ENCODE results near the gene TGOLN2.

Gene TGOLN2

GRCh38 chr2:85303780-85304531 lies 23.8 kb downstream of the TGOLN2 start:
- H3K27ac ChIP-seq (ENCODE audit: low read length): no peak overlapping the region
- peaks cover 22 to 37% of the 10 kb centered on the region in 2 donors for H3K36me3 ChIP-seq (ENCODE audit: control insufficient read depth in 1 of 2, insufficient read depth in 2 of 2, low read length in 2 of 2)
- H3K27me3 ChIP-seq (ENCODE audit: low read depth, low read length): no peaks in the 10 kb centered on the region
- peaks cover 5 to 15% of the 10 kb centered on the region in 2 donors for H3K4me1 ChIP-seq (ENCODE audit: control insufficient read depth in 1 of 2, insufficient read depth in 2 of 2, low read length in 2 of 2)
- H3K4me3 ChIP-seq (ENCODE audit: low read depth in 1 of 2, low read length in 2 of 2): no peak overlapping the region
- H3K9me3 ChIP-seq (ENCODE audit: control insufficient read depth in 1 of 2, low read length in 2 of 2): no peaks in the 10 kb centered on the region

- Histone ChIP-seq H3K4me1 (ENCODE audit: control insufficient read depth in 1 of 2, insufficient read depth in 2 of 2, low read length in 2 of 2) (peaks cover 0 to 8% of the 10 kb centered on the region in 2 donors), H3K27me3 (ENCODE audit: low read depth, low read length) (no peaks in the 10 kb centered on the region), H3K9me3 (ENCODE audit: control insufficient read depth in 1 of 2, low read length in 2 of 2) (no peaks in the 10 kb centered on the region), H3K4me3 (ENCODE audit: low read depth in 1 of 2, low read length in 2 of 2) (no peak overlapping the region), H3K27ac (ENCODE audit: low read length) (no peak overlapping the region), H3K36me3 (ENCODE audit: control insufficient read depth in 1 of 2, insufficient read depth in 2 of 2, low read length in 2 of 2) (peaks cover 18 to 31% of the 10 kb centered on the region in 2 donors)
These were observed 25.7 kb downstream of the TGOLN2 start for GRCh38 chr2:85302121-85302520.

- Histone ChIP-seq H3K4me3 (ENCODE audit: low read depth in 1 of 2, low read length in 2 of 2) (no peak overlapping the region), H3K27ac (ENCODE audit: low read length) (no peak overlapping the region)
These were observed 36.3 kb downstream of the TGOLN2 start for GRCh38 chr2:85291425-85292023.

DNA sequence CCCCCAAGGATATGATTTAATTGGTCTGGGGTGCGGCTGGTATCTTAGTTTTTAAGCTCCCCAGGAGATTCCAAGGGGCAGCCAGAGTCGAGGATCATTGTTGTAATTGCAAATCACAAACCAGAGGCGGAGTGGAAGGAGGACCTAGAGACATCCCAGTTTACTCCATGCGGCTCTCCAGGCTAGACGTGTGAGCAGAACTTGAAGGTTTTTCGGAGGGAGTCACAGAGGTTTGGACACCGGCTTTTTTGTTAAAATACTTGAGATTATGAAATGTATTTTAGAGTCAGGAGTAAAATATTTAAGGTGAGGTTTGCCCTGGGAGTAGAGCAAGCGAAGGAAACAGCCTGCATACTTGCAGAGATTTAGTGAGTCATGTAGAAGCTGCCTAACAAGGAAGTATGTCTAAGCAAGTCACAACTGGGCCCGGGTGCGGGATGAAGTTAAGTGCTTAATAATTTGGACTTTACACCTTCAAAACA lies 39.5 kb downstream of the TGOLN2 start:
- H3K27ac ChIP-seq (ENCODE audit: low read length): peak overlapping the region; percentile 46
- H3K4me1 ChIP-seq (ENCODE audit: control insufficient read depth in 1 of 2, insufficient read depth in 2 of 2, low read length in 2 of 2): peaks cover 0 to 6% of the 10 kb centered on the region in 2 donors
- no peaks in the 10 kb centered on the region for H3K27me3 ChIP-seq (ENCODE audit: low read depth, low read length)
- H3K9me3 ChIP-seq (ENCODE audit: control insufficient read depth in 1 of 2, low read length in 2 of 2): no peaks in the 10 kb centered on the region
- peaks cover 0 to 11% of the 10 kb centered on the region in 2 donors for H3K36me3 ChIP-seq (ENCODE audit: control insufficient read depth in 1 of 2, insufficient read depth in 2 of 2, low read length in 2 of 2)
- no peak overlapping the region for H3K4me3 ChIP-seq (ENCODE audit: low read depth in 1 of 2, low read length in 2 of 2)

More at GRCh38 chr2:85291425-85292023, 36.3 kb downstream of the TGOLN2 start:
- H3K27me3 ChIP-seq (ENCODE audit: low read depth, low read length): no peaks in the 10 kb centered on the region
- H3K4me1 ChIP-seq (ENCODE audit: control insufficient read depth in 1 of 2, insufficient read depth in 2 of 2, low read length in 2 of 2): no peaks in the 10 kb centered on the region
- H3K9me3 ChIP-seq (ENCODE audit: control insufficient read depth in 1 of 2, low read length in 2 of 2): no peaks in the 10 kb centered on the region
- peaks cover 0 to 11% of the 10 kb centered on the region in 2 donors for H3K36me3 ChIP-seq (ENCODE audit: control insufficient read depth in 1 of 2, insufficient read depth in 2 of 2, low read length in 2 of 2)

- Histone ChIP-seq H3K9me3 (ENCODE audit: control insufficient read depth in 1 of 2, low read length in 2 of 2) (no peaks in the 10 kb centered on the region), H3K4me1 (ENCODE audit: control insufficient read depth in 1 of 2, insufficient read depth in 2 of 2, low read length in 2 of 2) (peaks cover 0 to 6% of the 10 kb centered on the region in 2 donors), H3K27me3 (ENCODE audit: low read depth, low read length) (no peaks in the 10 kb centered on the region), H3K27ac (ENCODE audit: low read length) (peak overlapping the region; percentile 46), H3K36me3 (ENCODE audit: control insufficient read depth in 1 of 2, insufficient read depth in 2 of 2, low read length in 2 of 2) (peaks cover 0 to 11% of the 10 kb centered on the region in 2 donors), H3K4me3 (ENCODE audit: low read depth in 1 of 2, low read length in 2 of 2) (no peak overlapping the region)
These were observed 40.1 kb downstream of the TGOLN2 start for GRCh38 chr2:85287721-85288120.

GRCh38 chr2:85286918-85287317 lies 40.9 kb downstream of the TGOLN2 start:
- H3K9me3 ChIP-seq (ENCODE audit: control insufficient read depth in 1 of 2, low read length in 2 of 2): no peaks in the 10 kb centered on the region
- H3K27ac ChIP-seq (ENCODE audit: low read length): no peak overlapping the region
- H3K27me3 ChIP-seq (ENCODE audit: low read depth, low read length): no peaks in the 10 kb centered on the region
- no peak overlapping the region for H3K4me3 ChIP-seq (ENCODE audit: low read depth in 1 of 2, low read length in 2 of 2)
- peaks cover 0 to 12% of the 10 kb centered on the region in 2 donors for H3K4me1 ChIP-seq (ENCODE audit: control insufficient read depth in 1 of 2, insufficient read depth in 2 of 2, low read length in 2 of 2)
- H3K36me3 ChIP-seq (ENCODE audit: control insufficient read depth in 1 of 2, insufficient read depth in 2 of 2, low read length in 2 of 2): peaks cover 0 to 11% of the 10 kb centered on the region in 2 donors

GRCh38 chr2:85283641-85284040 lies 44.1 kb downstream of the TGOLN2 start:
- Histone ChIP-seq H3K27ac (ENCODE audit: low read length) (no peak overlapping the region), H3K36me3 (ENCODE audit: control insufficient read depth in 1 of 2, insufficient read depth in 2 of 2, low read length in 2 of 2) (peaks cover 0 to 9% of the 10 kb centered on the region in 2 donors), H3K9me3 (ENCODE audit: control insufficient read depth in 1 of 2, low read length in 2 of 2) (no peaks in the 10 kb centered on the region), H3K4me1 (ENCODE audit: control insufficient read depth in 1 of 2, insufficient read depth in 2 of 2, low read length in 2 of 2) (peaks cover 0 to 13% of the 10 kb centered on the region in 2 donors), H3K4me3 (ENCODE audit: low read depth in 1 of 2, low read length in 2 of 2) (no peak overlapping the region), H3K27me3 (ENCODE audit: low read depth, low read length) (no peaks in the 10 kb centered on the region)

- no peaks in the 10 kb centered on the region for H3K9me3 ChIP-seq (ENCODE audit: control insufficient read depth in 1 of 2, low read length in 2 of 2)
- H3K27me3 ChIP-seq (ENCODE audit: low read depth, low read length): no peaks in the 10 kb centered on the region
- no peak overlapping the region for H3K4me3 ChIP-seq (ENCODE audit: low read depth in 1 of 2, low read length in 2 of 2)
- H3K36me3 ChIP-seq (ENCODE audit: control insufficient read depth in 1 of 2, insufficient read depth in 2 of 2, low read length in 2 of 2): peaks cover 0 to 9% of the 10 kb centered on the region in 2 donors
- no peak overlapping the region for H3K27ac ChIP-seq (ENCODE audit: low read length)
- H3K4me1 ChIP-seq (ENCODE audit: control insufficient read depth in 1 of 2, insufficient read depth in 2 of 2, low read length in 2 of 2): peaks cover 0 to 20% of the 10 kb centered on the region in 2 donors
These were observed 44.9 kb downstream of the TGOLN2 start for GRCh38 chr2:85282914-85283313.

DNA sequence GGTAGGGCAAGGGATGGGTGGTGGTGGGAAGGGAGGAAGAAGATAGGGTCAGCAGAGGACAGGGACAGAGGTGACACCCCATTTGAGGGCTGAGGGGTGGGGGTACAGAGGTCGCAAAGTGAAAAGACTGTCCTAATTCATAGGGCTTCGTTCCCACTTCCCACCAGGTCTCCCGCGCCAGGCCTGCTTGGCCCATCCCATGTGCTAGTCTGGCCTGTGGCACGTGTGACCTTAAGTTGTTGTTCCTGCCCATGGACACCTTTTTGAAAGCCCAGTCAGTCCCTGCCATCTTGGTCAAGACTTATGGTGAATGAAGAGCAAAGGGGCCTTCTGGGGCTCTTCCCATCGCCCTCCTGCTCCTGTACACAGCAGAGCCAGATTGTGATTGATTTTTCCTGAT lies 46.2 kb downstream of the TGOLN2 start:
- Histone ChIP-seq H3K27me3 (ENCODE audit: low read depth, low read length) (no peaks in the 10 kb centered on the region), H3K4me3 (ENCODE audit: low read depth in 1 of 2, low read length in 2 of 2) (no peak overlapping the region), H3K36me3 (ENCODE audit: control insufficient read depth in 1 of 2, insufficient read depth in 2 of 2, low read length in 2 of 2) (no peaks in the 10 kb centered on the region), H3K4me1 (ENCODE audit: control insufficient read depth in 1 of 2, insufficient read depth in 2 of 2, low read length in 2 of 2) (peaks cover 3 to 34% of the 10 kb centered on the region in 2 donors), H3K27ac (ENCODE audit: low read length) (no peak overlapping the region), H3K9me3 (ENCODE audit: control insufficient read depth in 1 of 2, low read length in 2 of 2) (no peaks in the 10 kb centered on the region)

- Histone ChIP-seq H3K4me3 (ENCODE audit: low read depth in 1 of 2, low read length in 2 of 2) (no peak overlapping the region), H3K9me3 (ENCODE audit: control insufficient read depth in 1 of 2, low read length in 2 of 2) (no peaks in the 10 kb centered on the region), H3K4me1 (ENCODE audit: control insufficient read depth in 1 of 2, insufficient read depth in 2 of 2, low read length in 2 of 2) (peaks cover 3 to 50% of the 10 kb centered on the region in 2 donors), H3K36me3 (ENCODE audit: control insufficient read depth in 1 of 2, insufficient read depth in 2 of 2, low read length in 2 of 2) (no peaks in the 10 kb centered on the region), H3K27ac (ENCODE audit: low read length) (no peak overlapping the region), H3K27me3 (ENCODE audit: low read depth, low read length) (no peaks in the 10 kb centered on the region)
These were observed 49.4 kb downstream of the TGOLN2 start for GRCh38 chr2:85278361-85278760.

GRCh38 chr2:85277416-85278158 lies 50.2 kb downstream of the TGOLN2 start:
- peak overlapping the region in 1 of 2 donors; percentile 10 for H3K4me3 ChIP-seq (ENCODE audit: low read depth in 1 of 2, low read length in 2 of 2)
- no peaks in the 10 kb centered on the region for H3K27me3 ChIP-seq (ENCODE audit: low read depth, low read length)
- no peaks in the 10 kb centered on the region for H3K36me3 ChIP-seq (ENCODE audit: control insufficient read depth in 1 of 2, insufficient read depth in 2 of 2, low read length in 2 of 2)
- no peak overlapping the region for H3K27ac ChIP-seq (ENCODE audit: low read length)
- H3K4me1 ChIP-seq (ENCODE audit: control insufficient read depth in 1 of 2, insufficient read depth in 2 of 2, low read length in 2 of 2): peaks cover 3 to 50% of the 10 kb centered on the region in 2 donors
- no peaks in the 10 kb centered on the region for H3K9me3 ChIP-seq (ENCODE audit: control insufficient read depth in 1 of 2, low read length in 2 of 2)

Data from muscle layer of duodenum (tissue), 2 donors.